Neural cell (in vitro differentiated cells): ENCODE results near the gene GNAL. TPM values are rescaled to one million over a fixed set of nuclear protein-coding genes. Genes with fewer than 3 reads are reported as not detected.

Experiments
- H2AFZ ChIP-seq: fragments of 200-600, 300-800 bp; sonication (generic), shearing (Covaris generic); 2 replicates; pipeline ENCODE4 v1.6.0; 2014; ENCODE audit warnings: low read depth, mild to moderate bottlenecking, antibody characterized with exemption, low read length, moderate library complexity
- H3F3A ChIP-seq: fragments of 200-600 bp; shearing (Covaris generic); 2 replicates; pipeline ENCODE4 v1.6.1; 2016; ENCODE audit warnings: mild to moderate bottlenecking, moderate library complexity, mixed read lengths, antibody characterized with exemption, low read length; ENCODE audit not compliant: insufficient read depth, poor library complexity, severe bottlenecking
- H3K27ac ChIP-seq: fragments of 200-600, 300-800 bp; sonication (generic), shearing (Covaris generic); 2 replicates; pipeline ENCODE4 v1.5.1; 2014; ENCODE audit warnings: mild to moderate bottlenecking, low read length, moderate library complexity
- H3K27me3 ChIP-seq: fragments of 300-800, 200-600 bp; sonication (generic), shearing (Covaris generic); 2 replicates; pipeline ENCODE4 v1.6.0; 2014; ENCODE audit warnings: mild to moderate bottlenecking, low read depth, low read length, moderate library complexity; ENCODE audit not compliant: insufficient read depth
- H3K36me3 ChIP-seq: fragments of 300-800, 200-600 bp; sonication (generic), shearing (Covaris generic); 2 replicates; pipeline ENCODE4 v1.5.1; 2014; ENCODE audit warnings: mild to moderate bottlenecking, antibody characterized with exemption, low read length, moderate library complexity; ENCODE audit not compliant: insufficient read depth
- H3K4me2 ChIP-seq: fragments of 300-800, 200-600 bp; sonication (generic), shearing (Covaris generic); 2 replicates; pipeline ENCODE4 v1.6.0; 2014; ENCODE audit warnings: mild to moderate bottlenecking, low read length
- H3K4me3 ChIP-seq: fragments of 300-800, 200-600 bp; sonication (generic), shearing (Covaris generic); 2 replicates; pipeline ENCODE4 v1.5.1; 2014; ENCODE audit warnings: mild to moderate bottlenecking, low read length, moderate library complexity
- H3K79me2 ChIP-seq: fragments of 200-600 bp; shearing (Covaris generic); replicated peaks from 2 replicates; pipeline ENCODE4 v1.6.0; 2014; ENCODE audit warnings: mild to moderate bottlenecking, low read length, moderate library complexity; ENCODE audit not compliant: insufficient read depth
- H3K9ac ChIP-seq: fragments of 300-800, 200-600 bp; sonication (generic), shearing (Covaris generic); 2 replicates; pipeline ENCODE4 v1.6.1; 2016; ENCODE audit warnings: mild to moderate bottlenecking, low read length, mixed read lengths
- H3K9me2 ChIP-seq: fragments of 200-600 bp; shearing (Covaris generic); 2 replicates; pipeline ENCODE4 v1.6.1; 2016; ENCODE audit warnings: mild to moderate bottlenecking, low read length, mixed read lengths; ENCODE audit not compliant: insufficient read depth
- H3K9me3 ChIP-seq: fragments of 200-600, 300-800 bp; sonication (generic), shearing (Covaris generic); 2 replicates; pipeline ENCODE4 v1.6.1; 2016; ENCODE audit warnings: mild to moderate bottlenecking, mixed run types, low read length, moderate library complexity, mixed read lengths
- H4K20me1 ChIP-seq: fragments of 200-600 bp; shearing (Covaris generic); 2 replicates; pipeline ENCODE4 v1.6.1; 2016; ENCODE audit warnings: mild to moderate bottlenecking, mixed run types; ENCODE audit not compliant: insufficient read depth
- CTCF ChIP-seq: fragments of 450-650 bp; IDR thresholded peaks from 2 replicates; pipeline ENCODE4 v1.5.1; 2014; ENCODE audit warnings: antibody characterized with exemption, mild to moderate bottlenecking, moderate library complexity; ENCODE audit not compliant: poor library complexity, severe bottlenecking
- EP300 ChIP-seq: fragments of 450-650 bp; conservative IDR thresholded peaks from 2 replicates; pipeline ENCODE4 v1.6.1; 2014; ENCODE audit warnings: antibody characterized with exemption, mild to moderate bottlenecking, moderate library complexity; ENCODE audit not compliant: poor library complexity, severe bottlenecking
- EZH2 ChIP-seq: fragments of 200-600, 300-800 bp; shearing (Covaris generic), sonication (generic); IDR thresholded peaks from 2 replicates; pipeline ENCODE4 v1.6.1; 2014; ENCODE audit warnings: antibody characterized with exemption, low read length, borderline replicate concordance, mild to moderate bottlenecking; ENCODE audit not compliant: insufficient read depth, poor library complexity, severe bottlenecking
- MXI1 ChIP-seq: fragments of 450-650 bp; conservative IDR thresholded peaks from 2 replicates; pipeline ENCODE4 v1.6.1; 2014; ENCODE audit warnings: antibody characterized with exemption, mild to moderate bottlenecking; ENCODE audit not compliant: poor library complexity, severe bottlenecking
- POLR2AphosphoS5 ChIP-seq: IDR thresholded peaks from 2 replicates; pipeline ENCODE4 v1.6.1; 2012
- RAD21 ChIP-seq: fragments of 450-650 bp; conservative IDR thresholded peaks from 2 replicates; pipeline ENCODE4 v1.6.1; 2014; ENCODE audit warnings: antibody characterized with exemption, mild to moderate bottlenecking, moderate library complexity
- REST ChIP-seq: IDR thresholded peaks from 2 replicates; pipeline ENCODE4 v1.6.1; 2012; ENCODE audit warnings: borderline replicate concordance
- SMC3 ChIP-seq: fragments of 450-650 bp; conservative IDR thresholded peaks from 2 replicates; pipeline ENCODE4 v1.6.1; 2014; ENCODE audit warnings: antibody characterized with exemption, mild to moderate bottlenecking, moderate library complexity; ENCODE audit not compliant: poor library complexity
- TAF1 ChIP-seq: IDR thresholded peaks from 2 replicates; pipeline ENCODE4 v1.6.1; 2012; ENCODE audit warnings: low read depth
- polyA plus RNA-seq: library from polyadenylated mRNA; depleted of rRNA; stranded (reverse); fragments of >200 nt; gene quantifications from 2 replicates; pipeline ENCODE4 v1.2.3, GENCODE V29; 2014

The GNAL gene
- polyA plus RNA-seq, 1 donor from 2014 or later = 16.7 TPM

- Histone ChIP-seq H3K4me2 (no peak overlapping the region), H3K4me3 (no peak overlapping the region), H3K9ac (no peak overlapping the region), H3K27me3 (no peaks in the 10 kb centered on the region), H3K79me2 (no peaks in the 10 kb centered on the region), H3K27ac (no peak overlapping the region), H4K20me1 (no peaks in the 10 kb centered on the region), H3K36me3 (no peaks in the 10 kb centered on the region), H3F3A (no peaks in the 10 kb centered on the region), H3K9me3 (no peaks in the 10 kb centered on the region), H3K9me2 (no peaks in the 10 kb centered on the region), H2AFZ (no peak overlapping the region)
- TF ChIP-seq SMC3 (no peak), TAF1 (no peak), RAD21 (no peak), MXI1 (no peak), EP300 (no peak), POLR2AphosphoS5 (no peak), CTCF (no peak), REST (no peak), EZH2 (no peak)
Measured at GRCh38 chr18:11821643-11822237, 132.7 kb downstream of the GNAL start.

- Histone ChIP-seq H3F3A (no peaks in the 10 kb centered on the region), H3K27me3 (no peaks in the 10 kb centered on the region), H3K9me2 (no peaks in the 10 kb centered on the region), H3K9me3 (no peaks in the 10 kb centered on the region), H2AFZ (no peak overlapping the region), H3K79me2 (no peaks in the 10 kb centered on the region), H3K27ac (no peak overlapping the region), H3K9ac (no peak overlapping the region), H3K36me3 (no peaks in the 10 kb centered on the region), H4K20me1 (no peaks in the 10 kb centered on the region), H3K4me3 (no peak overlapping the region), H3K4me2 (no peak overlapping the region)
- TF ChIP-seq REST (no peak), EP300 (no peak), MXI1 (no peak), TAF1 (no peak), CTCF (no peak), RAD21 (no peak)
Measured at GRCh38 chr18:11823545-11823944, 134.5 kb downstream of the GNAL start.
